Stimulated activated CD4-positive, alpha-beta T cell treated with anti-CD3 and anti-CD28 coated beads, TNF-alpha, amount 100 ng/mL, for 4 hours (primary cell): ENCODE data around the gene ATP12A.

ENCODE experiments used
- DNase-seq, 3 experiments: peaks; one replicate each; pipeline ENCODE4 v3.0.0-alpha.2; 2020; ENCODE audit warnings: low read depth in 3 of 3

Gene ATP12A

GRCh38 chr13:24663089-24663395 lies 17.2 kb upstream of the ATP12A start:
- DNase-seq = no peak

GRCh38 chr13:24663586-24663985 lies 16.6 kb upstream of the ATP12A start:
- no peak for DNase-seq

- no peak for DNase-seq
Measured at GRCh38 chr13:24664726-24665409, 15.3 kb upstream of the ATP12A start.

GRCh38 chr13:24668511-24668910 lies 11.7 kb upstream of the ATP12A start:
- no peak for DNase-seq

GRCh38 chr13:24668955-24669582 lies 11.1 kb upstream of the ATP12A start:
- no peak for DNase-seq

GRCh38 chr13:24670174-24670573 lies 10.0 kb upstream of the ATP12A start:
- DNase-seq = no peak

GRCh38 chr13:24670961-24671381 lies 9.2 kb upstream of the ATP12A start:
- no peak for DNase-seq

- DNase-seq = no peak
Measured at GRCh38 chr13:24671386-24672113, 8.7 kb upstream of the ATP12A start.

GRCh38 chr13:24672141-24673132 lies 7.8 kb upstream of the ATP12A start:
- no peak for DNase-seq

GRCh38 chr13:24675806-24676570 lies 4.2 kb upstream of the ATP12A start:
- no peak for DNase-seq

- no peak for DNase-seq
Measured at GRCh38 chr13:24678151-24678550, 2.1 kb upstream of the ATP12A start.

GRCh38 chr13:24679686-24680085 lies 522 bp upstream of the ATP12A start:
- DNase-seq = no peak

GRCh38 chr13:24680921-24681604 lies 855 bp downstream of the ATP12A start:
- DNase-seq = no peak

- no peak for DNase-seq
Measured at GRCh38 chr13:24681930-24682329, 1.7 kb downstream of the ATP12A start.

- DNase-seq = no peak
Measured at GRCh38 chr13:24682353-24682752, 2.1 kb downstream of the ATP12A start.

GRCh38 chr13:24683351-24683750 lies 3.1 kb downstream of the ATP12A start:
- no peak for DNase-seq

- peak; percentile 21 to 34 (median 34) for DNase-seq
Measured at GRCh38 chr13:24683838-24684599, 3.8 kb downstream of the ATP12A start.

- DNase-seq = peak in 1 of 3 experiments; percentile 5
Measured at GRCh38 chr13:24684600-24684998, 4.4 kb downstream of the ATP12A start.

GRCh38 chr13:24685314-24685713 lies 5.1 kb downstream of the ATP12A start:
- DNase-seq = no peak

- no peak for DNase-seq
Measured at GRCh38 chr13:24687611-24688010, 7.4 kb downstream of the ATP12A start.
